GM12878 (cell line): Measurements from ENCODE around the gene C1orf35. TPM values are rescaled to one million over a fixed set of nuclear protein-coding genes. Genes with fewer than 3 reads are reported as not detected.

Experiments used
- ATAC-seq: fragments of 200-7000 bp; cut with Tn5 transposase; 3 replicates; pipeline ENCODE4 v1.9.1; 2020; ENCODE audit warnings: mild to moderate bottlenecking, moderate library complexity
- BruUV-seq: library from RNA; stranded (reverse); fragments of 400-500 nt; replicated peaks from 2 replicates; lab custom pipeline; 2021; lab: Mats Ljungman, UMichigan
- CTCF ChIA-PET: fragments of 300-600 bp; sonication (Branson Sonifier 250); formaldehyde crosslinking; extraction: SDS; loops from one replicate; lab custom pipeline; 2021; ENCODE audit warnings: inconsistent platforms; lab: Yijun Ruan, JAX
- POLR2A ChIA-PET: fragments of 350-600 bp; formaldehyde crosslinking; extraction: SDS; loops from one replicate; lab custom pipeline; 2021; ENCODE audit warnings: inconsistent platforms; lab: Charles Lee
- RAD21 ChIA-PET: fragments of 300-600 bp; sonication (Branson Sonifier 250); formaldehyde crosslinking; loops from one replicate; lab custom pipeline; 2023; ENCODE audit warnings: antibody characterized with exemption; ENCODE audit not compliant: unreplicated experiment; lab: Charles Lee
- SMC1A ChIA-PET: fragments of 300-600 bp; sonication (Branson Sonifier 250); formaldehyde crosslinking; loops from one replicate; lab custom pipeline; 2023; ENCODE audit not compliant: unreplicated experiment, uncharacterized antibody; lab: Charles Lee
- DNase-seq: peaks from one replicate; pipeline ENCODE4 v3.0.0-alpha.2; 2011; ENCODE audit warnings: low read depth, low spot score
- FAIRE-seq: peaks from 3 replicates; lab custom pipeline; 2011; peaks lifted over from hg19 to GRCh38; lab: Jason Lieb, UNC
- H2AFZ ChIP-seq: 2 replicates; pipeline ENCODE4 v1.6.0; 2011; ENCODE audit warnings: low read depth, low read length, control low read depth; ENCODE audit not compliant: control insufficient read depth
- H3K27ac ChIP-seq: 2 replicates; pipeline ENCODE4 v1.5.1; 2011; ENCODE audit warnings: control low read depth; ENCODE audit not compliant: control insufficient read depth, insufficient read depth
- H3K27me3 ChIP-seq, 2 experiments: replicated peaks in 1 of 2; 2 replicates each; pipeline versions ENCODE4 v1.6.0 to v1.6.1; 2011; ENCODE audit warnings: low read length in 1 of 2; ENCODE audit not compliant: control insufficient read depth in 2 of 2, insufficient read depth in 2 of 2
- H3K36me3 ChIP-seq, 2 experiments: 2 replicates each; pipeline ENCODE4 v1.5.1; 2011; ENCODE audit warnings: low read length in 1 of 2; ENCODE audit not compliant: control insufficient read depth in 2 of 2, insufficient read depth in 2 of 2
- H3K4me1 ChIP-seq: 2 replicates; pipeline ENCODE4 v1.6.1; 2011; ENCODE audit warnings: mild to moderate bottlenecking, low read length, moderate library complexity, mixed read lengths; ENCODE audit not compliant: control insufficient read depth, insufficient read depth
- H3K4me2 ChIP-seq: 2 replicates; pipeline ENCODE4 v1.6.0; 2011; ENCODE audit warnings: control low read depth; ENCODE audit not compliant: control insufficient read depth, insufficient read depth
- H3K4me3 ChIP-seq: fragments of 200-600 bp; sonication (generic); 2 replicates; pipeline ENCODE4 v1.5.1; 2016
- H3K79me2 ChIP-seq: 2 replicates; pipeline ENCODE4 v1.6.0; 2011; ENCODE audit warnings: low read length; ENCODE audit not compliant: control insufficient read depth, insufficient read depth
- H3K9ac ChIP-seq: 2 replicates; pipeline ENCODE4 v1.8.0; 2011; ENCODE audit warnings: low read length, control low read depth, mixed read lengths; ENCODE audit not compliant: control insufficient read depth, insufficient read depth
- H3K9me3 ChIP-seq: replicated peaks from 3 replicates; pipeline ENCODE4 v1.5.1; 2011; ENCODE audit warnings: mild to moderate bottlenecking, low read length; ENCODE audit not compliant: control insufficient read depth, insufficient read depth
- H4K20me1 ChIP-seq: 2 replicates; pipeline ENCODE4 v1.6.0; 2011; ENCODE audit not compliant: control insufficient read depth, insufficient read depth
- CHD2 ChIP-seq: IDR thresholded peaks from 2 replicates; pipeline ENCODE4 v1.6.1; 2011; ENCODE audit warnings: low read depth, low read length, improper control_type of control experiment, borderline replicate concordance
- HDGF ChIP-seq: fragments of 450-650 bp; IDR thresholded peaks from 2 replicates; pipeline ENCODE4 v1.6.1; 2016; ENCODE audit warnings: antibody characterized with exemption
- PAX8 ChIP-seq: fragments of 450-650 bp; IDR thresholded peaks from 2 replicates; pipeline ENCODE4 v1.6.1; 2017; ENCODE audit warnings: mild to moderate bottlenecking, moderate library complexity
- POLR2A ChIP-seq: IDR thresholded peaks from 2 replicates; pipeline ENCODE4 v1.6.1; 2011; ENCODE audit warnings: low read depth, mild to moderate bottlenecking, low read length
- POLR2AphosphoS2 ChIP-seq: IDR thresholded peaks from 2 replicates; pipeline ENCODE4 v1.6.1; 2011; ENCODE audit warnings: low read depth, mild to moderate bottlenecking, low read length, improper control_type of control experiment, moderate library complexity
- POLR2AphosphoS5 ChIP-seq: IDR thresholded peaks from 2 replicates; pipeline ENCODE4 v1.6.1; 2011; ENCODE audit warnings: mild to moderate bottlenecking, low read length, inconsistent platforms
- RFX5 ChIP-seq: IDR thresholded peaks from 2 replicates; pipeline ENCODE4 v1.6.1; 2011; ENCODE audit warnings: low read depth, low read length, improper control_type of control experiment
- RUNX3 ChIP-seq: IDR thresholded peaks from 2 replicates; pipeline ENCODE4 v1.6.1; 2012; ENCODE audit warnings: low read length, inconsistent platforms
- SMAD1 ChIP-seq: fragments of 450-650 bp; IDR thresholded peaks from 2 replicates; pipeline ENCODE4 v1.6.1; 2018; ENCODE audit warnings: mild to moderate bottlenecking, low read depth; ENCODE audit not compliant: partially characterized antibody
- SPI1 ChIP-seq: IDR thresholded peaks from 2 replicates; pipeline ENCODE4 v1.6.1; 2011; ENCODE audit warnings: low read depth, mild to moderate bottlenecking, low read length, moderate library complexity, borderline replicate concordance; ENCODE audit not compliant: insufficient read depth
- ZNF384 ChIP-seq: IDR thresholded peaks from 2 replicates; pipeline ENCODE4 v1.6.1; 2012; ENCODE audit warnings: low read depth, mild to moderate bottlenecking, low read length, improper control_type of control experiment, borderline replicate concordance
- ZNF687 ChIP-seq: fragments of 450-650 bp; IDR thresholded peaks from 2 replicates; pipeline ENCODE4 v1.6.1; 2017; ENCODE audit warnings: mild to moderate bottlenecking, moderate library complexity
- WGBS: methylation state at CpG from one replicate; pipeline ENCODE4 v1.1.6; 2016; ENCODE audit warnings: low lambda C conversion rate; ENCODE audit not compliant: insufficient replicate concordance, insufficient coverage; ENCODE audit errors: missing lambda C conversion rate; 5-methylcytosine and 5-hydroxymethylcytosine counted together
- in situ Hi-C: fragments of 300-500 bp; cut with MboI; formaldehyde crosslinking; loops from 9 replicates; pipeline ENCODE4 v1.14.3; 2018; ENCODE audit warnings: mixed read lengths
- intact Hi-C: fragments of 100-400 bp; cut with micrococcal nuclease; formaldehyde crosslinking; loops from one replicate; pipeline ENCODE4 v1.14.2; 2022; ENCODE audit not compliant: unreplicated experiment
- polyA plus RNA-seq, 11 experiments: library from polyadenylated mRNA; depleted of rRNA in 4 of 11; unstranded in 6 of 11; stranded (reverse) in 5 of 11; fragments of >200 nt; fragmentation: Nextera tagmentation in 4 of 11; fragmentation: Illumina TruSeq in 1 of 11; extraction: Ambion mirVana in 4 of 11; extraction: Trizol in 1 of 11; gene quantifications; 1 replicate in 1 of 11; 2 replicates in 10 of 11; pipeline versions ENCODE4 v1.2.1 to v1.2.3, GENCODE V29; 2011 to 2016; ENCODE audit warnings: inconsistent platforms in 2 of 11, missing spikeins in 2 of 11, low read depth in 1 of 11
- total RNA-seq, 4 experiments: library from RNA; depleted of rRNA in 3 of 4; stranded (reverse); fragments of >200 nt in 3 of 4; fragmentation: Illumina TruSeq in 1 of 4; extraction: Trizol in 1 of 4; gene quantifications; 2 replicates each; pipeline versions ENCODE4 v1.2.1 to v1.2.3, GENCODE V29; 2013 to 2021
- TF ChIP-seq, protein P1 (sequence below): fragments of 450-650 bp; IDR thresholded peaks from 2 replicates; pipeline ENCODE4 v1.6.1; 2017; ENCODE audit warnings: mild to moderate bottlenecking

The C1orf35 gene
- total and polyA plus RNA-seq, 10 of the 15 experiments (the other 5 are each of a cell fraction or from before 2014, with no cell fraction given) = 2.5 to 27.0 (median 10.6) TPM

GRCh38 chr1:228089519-228090380, 13.4 kb downstream of the C1orf35 start:
- no peak for FAIRE-seq
- Histone ChIP-seq H3K9me3 (peaks cover 25% of the 10 kb centered on the region; the same call in 2 of the 3 replicates), H2AFZ (no peak overlapping the region), H3K27me3 (no peaks in the 10 kb centered on the region), H4K20me1 (peaks cover 72% of the 10 kb centered on the region)
- ATAC-seq = peak; percentile 58
- 0 out of 2 replicates have a peak, but pooled peaks have one; percentile 33 for TF ChIP-seq HDGF
- no peak for TF ChIP-seq ZNF687
- TF ChIP-seq POLR2AphosphoS5 = peak; percentile 25; the same call in 1 of the 2 replicates
- TF ChIP-seq POLR2A = peak; percentile 67
- TF ChIP-seq SPI1 = peak; percentile 93
- TF ChIP-seq PAX8 = no peak
- TF ChIP-seq RUNX3 = 0 out of 2 replicates have a peak, but pooled peaks have one; percentile 19
- no peak for TF ChIP-seq RFX5
- 0 out of 2 replicates have a peak, but pooled peaks have one; percentile 18 for TF ChIP-seq POLR2AphosphoS2
- TF ChIP-seq ZNF384 = peak; percentile 66; the same call in 1 of the 2 replicates
- TF ChIP-seq, protein P1, sequence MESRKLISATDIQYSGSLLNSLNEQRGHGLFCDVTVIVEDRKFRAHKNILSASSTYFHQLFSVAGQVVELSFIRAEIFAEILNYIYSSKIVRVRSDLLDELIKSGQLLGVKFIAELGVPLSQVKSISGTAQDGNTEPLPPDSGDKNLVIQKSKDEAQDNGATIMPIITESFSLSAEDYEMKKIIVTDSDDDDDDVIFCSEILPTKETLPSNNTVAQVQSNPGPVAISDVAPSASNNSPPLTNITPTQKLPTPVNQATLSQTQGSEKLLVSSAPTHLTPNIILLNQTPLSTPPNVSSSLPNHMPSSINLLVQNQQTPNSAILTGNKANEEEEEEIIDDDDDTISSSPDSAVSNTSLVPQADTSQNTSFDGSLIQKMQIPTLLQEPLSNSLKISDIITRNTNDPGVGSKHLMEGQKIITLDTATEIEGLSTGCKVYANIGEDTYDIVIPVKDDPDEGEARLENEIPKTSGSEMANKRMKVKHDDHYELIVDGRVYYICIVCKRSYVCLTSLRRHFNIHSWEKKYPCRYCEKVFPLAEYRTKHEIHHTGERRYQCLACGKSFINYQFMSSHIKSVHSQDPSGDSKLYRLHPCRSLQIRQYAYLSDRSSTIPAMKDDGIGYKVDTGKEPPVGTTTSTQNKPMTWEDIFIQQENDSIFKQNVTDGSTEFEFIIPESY = no peak
- TF ChIP-seq SMAD1 = no peak
- 0 out of 2 replicates have a peak, but pooled peaks have one; percentile 16 for TF ChIP-seq CHD2
- TF ChIP-seq, all 136 proteins: peak for 8
- Histone ChIP-seq H3K4me3 (no peak overlapping the region), H3K4me1 (peaks cover 56% of the 10 kb centered on the region), H3K79me2 (peaks cover 100% of the 10 kb centered on the region), H3K36me3 (peaks cover 15 to 26% of the 10 kb centered on the region in 2 experiments; a peak in 3 of 4 replicates), H3K4me2 (peak overlapping the region; percentile 77), H3K27ac (no peak overlapping the region), H3K9ac (no peak overlapping the region)
- ChIA-PET SMC1A (interaction anchor here (0.5 to 1.2 kb wide), 2 partner anchors 410 to 1236 kb away, joined by 3 to 4 read pairs; no protein-coding TSS in a partner anchor), POLR2A (no interaction called here), CTCF (no interaction called here), RAD21 (interaction anchor here (1.7 kb wide), 1 partner anchor 12 kb away, joined by 3 read pairs; no protein-coding TSS in a partner anchor)
- no peak for DNase-seq
- 70% methylated on average over 12 of the region's 12 CpGs for WGBS
- no TSS peak for BruUV-seq
- intact Hi-C loops = no loop called here
- in situ Hi-C loops = no loop called here
